ENCODE measurements around the gene CEP128.

DNA sequence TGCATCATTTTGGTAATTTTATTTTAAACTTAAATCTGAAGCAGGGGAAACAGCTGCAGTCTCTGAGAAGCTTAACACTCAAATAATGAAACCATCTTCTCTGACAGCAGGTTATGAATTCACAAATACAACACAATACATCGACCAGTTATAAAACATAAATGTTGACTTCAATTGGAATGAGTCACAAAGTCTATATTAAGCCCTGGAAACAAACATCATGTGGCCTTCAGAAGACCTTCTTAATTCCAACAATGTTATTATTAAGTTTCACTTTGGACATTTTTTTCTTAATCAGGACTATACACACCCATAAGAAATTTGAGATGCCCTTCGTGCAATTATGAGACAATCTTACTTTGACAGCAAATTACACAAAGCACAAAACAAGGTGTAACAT lies 68.9 kb downstream of the CEP128 start:
- TF ChIP-seq, protein P1, sequence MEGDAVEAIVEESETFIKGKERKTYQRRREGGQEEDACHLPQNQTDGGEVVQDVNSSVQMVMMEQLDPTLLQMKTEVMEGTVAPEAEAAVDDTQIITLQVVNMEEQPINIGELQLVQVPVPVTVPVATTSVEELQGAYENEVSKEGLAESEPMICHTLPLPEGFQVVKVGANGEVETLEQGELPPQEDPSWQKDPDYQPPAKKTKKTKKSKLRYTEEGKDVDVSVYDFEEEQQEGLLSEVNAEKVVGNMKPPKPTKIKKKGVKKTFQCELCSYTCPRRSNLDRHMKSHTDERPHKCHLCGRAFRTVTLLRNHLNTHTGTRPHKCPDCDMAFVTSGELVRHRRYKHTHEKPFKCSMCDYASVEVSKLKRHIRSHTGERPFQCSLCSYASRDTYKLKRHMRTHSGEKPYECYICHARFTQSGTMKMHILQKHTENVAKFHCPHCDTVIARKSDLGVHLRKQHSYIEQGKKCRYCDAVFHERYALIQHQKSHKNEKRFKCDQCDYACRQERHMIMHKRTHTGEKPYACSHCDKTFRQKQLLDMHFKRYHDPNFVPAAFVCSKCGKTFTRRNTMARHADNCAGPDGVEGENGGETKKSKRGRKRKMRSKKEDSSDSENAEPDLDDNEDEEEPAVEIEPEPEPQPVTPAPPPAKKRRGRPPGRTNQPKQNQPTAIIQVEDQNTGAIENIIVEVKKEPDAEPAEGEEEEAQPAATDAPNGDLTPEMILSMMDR (IDR thresholded peaks at IDR 0.05): no peak
- no peak for TF ChIP-seq POLR2A (IDR thresholded peaks at IDR 0.05)
